Neural progenitor cell (in vitro differentiated cells): ENCODE data around the gene LTBP3. TPM values are rescaled to one million over a fixed set of nuclear protein-coding genes. Genes with fewer than 3 reads are reported as not detected.

Experiments used
- DNase-seq: peaks from one replicate; pipeline ENCODE4 v3.0.0-alpha.2; 2016; ENCODE audit warnings: low spot score
- H2AFZ ChIP-seq: fragments of 200-600 bp; sonication (generic); replicated peaks from 2 replicates; pipeline ENCODE4 v1.6.1; 2016; ENCODE audit warnings: antibody characterized with exemption
- H3F3A ChIP-seq: fragments of 200-600 bp; sonication (generic); 2 replicates; pipeline ENCODE4 v1.6.1; 2016; ENCODE audit warnings: antibody characterized with exemption, low read depth
- H3K27ac ChIP-seq: fragments of 200-600 bp; sonication (generic); 2 replicates; pipeline ENCODE4 v1.5.1; 2016; ENCODE audit warnings: mild to moderate bottlenecking
- H3K27me3 ChIP-seq: fragments of 200-600 bp; sonication (generic); 2 replicates; pipeline ENCODE4 v1.6.1; 2016; ENCODE audit warnings: mild to moderate bottlenecking, moderate library complexity
- H3K36me3 ChIP-seq: fragments of 200-600 bp; sonication (generic); 2 replicates; pipeline ENCODE4 v1.5.1; 2016
- H3K4me1 ChIP-seq: fragments of 200-600 bp; sonication (generic); 2 replicates; pipeline ENCODE4 v1.6.1; 2016; ENCODE audit warnings: mixed run types
- H3K4me2 ChIP-seq: fragments of 200-600 bp; sonication (generic); 2 replicates; pipeline ENCODE4 v1.6.1; 2016
- H3K4me3 ChIP-seq: fragments of 200-600 bp; sonication (generic); 2 replicates; pipeline ENCODE4 v1.5.1; 2016
- H3K79me2 ChIP-seq: fragments of 200-600 bp; sonication (generic); 2 replicates; pipeline ENCODE4 v1.6.1; 2016; ENCODE audit warnings: low read depth
- H3K9ac ChIP-seq: fragments of 200-600 bp; sonication (generic); 2 replicates; pipeline ENCODE4 v1.6.1; 2016
- H3K9me3 ChIP-seq: fragments of 200-600 bp; sonication (generic); 2 replicates; pipeline ENCODE4 v1.5.1; 2016; ENCODE audit warnings: low read depth
- H4K20me1 ChIP-seq: fragments of 200-600 bp; sonication (generic); 2 replicates; pipeline ENCODE4 v1.6.1; 2016; ENCODE audit warnings: low read depth
- H3K27ac Mint-ChIP-seq: 3 replicates; pipeline ENCODE4 v1.8.0; 2021; ENCODE audit warnings: mixed read lengths
- H3K27me3 Mint-ChIP-seq: 2 replicates; pipeline ENCODE4 v1.8.0; 2022; ENCODE audit warnings: low read depth, mild to moderate bottlenecking, inconsistent platforms, moderate library complexity, mixed read lengths; ENCODE audit not compliant: insufficient read depth
- H3K36me3 Mint-ChIP-seq: 3 replicates; pipeline ENCODE4 v1.8.0; 2021; ENCODE audit warnings: mixed read lengths
- H3K4me1 Mint-ChIP-seq: 3 replicates; pipeline ENCODE4 v1.8.0; 2021; ENCODE audit warnings: mixed read lengths
- H3K4me3 Mint-ChIP-seq: 3 replicates; pipeline ENCODE4 v1.8.0; 2021; ENCODE audit warnings: mild to moderate bottlenecking, moderate library complexity, mixed read lengths
- H3K9me3 Mint-ChIP-seq: 3 replicates; pipeline ENCODE4 v1.8.0; 2020; ENCODE audit warnings: mixed read lengths
- EZH2 ChIP-seq: fragments of 200-600 bp; sonication (generic); IDR thresholded peaks from 2 replicates; pipeline ENCODE4 v1.6.1; 2017; ENCODE audit warnings: antibody characterized with exemption, mild to moderate bottlenecking, moderate library complexity
- EZH2phosphoT487 ChIP-seq: fragments of 200-600 bp; sonication (generic); IDR thresholded peaks from 2 replicates; pipeline ENCODE4 v1.6.1; 2017; ENCODE audit warnings: antibody characterized with exemption
- total RNA-seq: library from RNA; depleted of rRNA; stranded (reverse); fragments of >200 nt; gene quantifications from 2 replicates; pipeline ENCODE4 v1.2.3, GENCODE V29; 2015; ENCODE audit warnings: low replicate concordance
- TF ChIP-seq, protein P1 (sequence below): fragments of 200-600 bp; sonication (generic); IDR thresholded peaks from 2 replicates; pipeline ENCODE4 v1.5.1; 2017; ENCODE audit warnings: antibody characterized with exemption, mild to moderate bottlenecking

LTBP3 gene
- total RNA-seq, 1 donor from 2014 or later, result 1.2 TPM

DNA sequence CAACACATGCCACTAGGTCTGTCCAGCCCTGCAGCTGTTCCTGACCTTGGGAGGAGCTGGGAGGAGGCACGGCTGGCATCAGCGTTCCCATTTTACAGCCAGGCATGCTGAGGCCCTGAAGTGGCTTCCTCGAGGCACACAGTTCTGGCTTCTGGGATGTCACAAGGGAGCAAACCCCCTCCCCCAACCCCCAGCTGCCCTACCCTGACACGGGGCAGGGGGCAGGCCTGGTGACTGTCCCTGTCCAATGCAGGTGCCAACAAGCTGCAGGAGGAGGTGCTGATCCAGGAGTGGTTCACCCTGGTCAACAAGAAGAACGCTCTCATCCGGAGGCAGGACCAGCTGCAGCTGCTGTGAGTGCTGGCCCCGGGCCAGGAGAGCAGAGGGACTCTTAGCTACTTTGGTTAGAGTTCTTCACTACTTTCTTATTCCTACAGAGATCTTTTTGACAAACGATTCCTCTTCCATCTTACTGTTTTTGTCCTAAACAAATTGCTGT lies 32.1 kb upstream of the LTBP3 start:
- H3F3A ChIP-seq, result peaks cover 52% of the 10 kb centered on the region
- Mint-ChIP-seq H3K4me1 (peaks cover 28% of the 10 kb centered on the region), H3K4me3 (peak overlapping the region; percentile 41), H3K27ac (no peak overlapping the region), H3K27me3 (peaks cover 32% of the 10 kb centered on the region), H3K9me3 (no peaks in the 10 kb centered on the region), H3K36me3 (peaks cover 2% of the 10 kb centered on the region)
- H3K27me3 ChIP-seq, result peaks cover 71% of the 10 kb centered on the region
- H3K79me2 ChIP-seq, result no peaks in the 10 kb centered on the region
- no peaks in the 10 kb centered on the region for H3K9me3 ChIP-seq
- TF ChIP-seq EZH2phosphoT487 (no peak), EZH2 (no peak)
- TF ChIP-seq, protein P1, sequence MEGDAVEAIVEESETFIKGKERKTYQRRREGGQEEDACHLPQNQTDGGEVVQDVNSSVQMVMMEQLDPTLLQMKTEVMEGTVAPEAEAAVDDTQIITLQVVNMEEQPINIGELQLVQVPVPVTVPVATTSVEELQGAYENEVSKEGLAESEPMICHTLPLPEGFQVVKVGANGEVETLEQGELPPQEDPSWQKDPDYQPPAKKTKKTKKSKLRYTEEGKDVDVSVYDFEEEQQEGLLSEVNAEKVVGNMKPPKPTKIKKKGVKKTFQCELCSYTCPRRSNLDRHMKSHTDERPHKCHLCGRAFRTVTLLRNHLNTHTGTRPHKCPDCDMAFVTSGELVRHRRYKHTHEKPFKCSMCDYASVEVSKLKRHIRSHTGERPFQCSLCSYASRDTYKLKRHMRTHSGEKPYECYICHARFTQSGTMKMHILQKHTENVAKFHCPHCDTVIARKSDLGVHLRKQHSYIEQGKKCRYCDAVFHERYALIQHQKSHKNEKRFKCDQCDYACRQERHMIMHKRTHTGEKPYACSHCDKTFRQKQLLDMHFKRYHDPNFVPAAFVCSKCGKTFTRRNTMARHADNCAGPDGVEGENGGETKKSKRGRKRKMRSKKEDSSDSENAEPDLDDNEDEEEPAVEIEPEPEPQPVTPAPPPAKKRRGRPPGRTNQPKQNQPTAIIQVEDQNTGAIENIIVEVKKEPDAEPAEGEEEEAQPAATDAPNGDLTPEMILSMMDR, result no peak
- no peaks in the 10 kb centered on the region for H3K36me3 ChIP-seq
- no peaks in the 10 kb centered on the region for H4K20me1 ChIP-seq
- no peak overlapping the region for H3K9ac ChIP-seq
- H3K27ac ChIP-seq, result no peak overlapping the region
- H3K4me3 ChIP-seq, result no peak overlapping the region
- DNase-seq, result no peak
- H3K4me2 ChIP-seq, result no peak overlapping the region
- no peak overlapping the region for H2AFZ ChIP-seq
- H3K4me1 ChIP-seq, result peaks cover 14% of the 10 kb centered on the region

DNA sequence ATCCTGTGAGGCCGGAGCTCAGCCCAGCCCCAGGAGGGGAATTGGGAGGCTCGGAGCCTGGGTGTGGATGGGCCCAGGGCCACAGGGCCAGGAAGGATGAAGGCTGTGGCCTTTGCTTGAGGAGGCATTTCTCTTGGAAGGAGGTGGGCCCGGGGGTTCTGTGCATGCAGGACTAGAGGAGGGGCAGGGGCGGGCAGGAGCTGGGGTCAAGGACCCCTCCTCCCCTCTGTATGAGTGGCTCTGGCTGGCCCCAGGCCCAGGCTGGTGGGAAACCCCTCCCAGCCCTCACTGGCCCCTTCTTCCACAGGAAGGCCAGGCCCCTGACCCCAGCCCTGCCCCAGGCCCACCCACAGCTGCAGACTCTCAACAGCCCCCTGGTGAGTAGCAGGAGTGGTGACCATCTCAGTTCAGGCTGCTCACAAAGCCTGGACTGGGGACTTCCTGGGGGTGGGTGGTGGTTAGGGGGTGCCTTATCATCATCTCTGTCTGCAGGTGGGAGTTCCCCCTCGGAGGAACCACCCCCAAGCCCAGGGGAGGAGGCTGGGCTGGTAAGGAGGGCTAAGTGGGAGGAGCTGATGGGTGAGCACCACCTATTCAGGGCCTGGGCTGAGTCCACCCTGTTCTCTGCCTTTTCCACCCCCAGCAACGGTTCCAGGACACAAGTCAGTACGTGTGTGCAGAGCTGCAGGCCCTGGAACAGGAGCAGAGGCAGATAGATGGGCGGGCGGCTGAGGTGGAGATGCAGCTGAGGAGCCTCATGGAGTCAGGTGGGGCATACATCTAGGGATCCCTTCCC lies 31.5 kb upstream of the LTBP3 start:
- DNase-seq, result no peak
- peak overlapping the region; percentile 71 for H3K4me3 Mint-ChIP-seq

DNA sequence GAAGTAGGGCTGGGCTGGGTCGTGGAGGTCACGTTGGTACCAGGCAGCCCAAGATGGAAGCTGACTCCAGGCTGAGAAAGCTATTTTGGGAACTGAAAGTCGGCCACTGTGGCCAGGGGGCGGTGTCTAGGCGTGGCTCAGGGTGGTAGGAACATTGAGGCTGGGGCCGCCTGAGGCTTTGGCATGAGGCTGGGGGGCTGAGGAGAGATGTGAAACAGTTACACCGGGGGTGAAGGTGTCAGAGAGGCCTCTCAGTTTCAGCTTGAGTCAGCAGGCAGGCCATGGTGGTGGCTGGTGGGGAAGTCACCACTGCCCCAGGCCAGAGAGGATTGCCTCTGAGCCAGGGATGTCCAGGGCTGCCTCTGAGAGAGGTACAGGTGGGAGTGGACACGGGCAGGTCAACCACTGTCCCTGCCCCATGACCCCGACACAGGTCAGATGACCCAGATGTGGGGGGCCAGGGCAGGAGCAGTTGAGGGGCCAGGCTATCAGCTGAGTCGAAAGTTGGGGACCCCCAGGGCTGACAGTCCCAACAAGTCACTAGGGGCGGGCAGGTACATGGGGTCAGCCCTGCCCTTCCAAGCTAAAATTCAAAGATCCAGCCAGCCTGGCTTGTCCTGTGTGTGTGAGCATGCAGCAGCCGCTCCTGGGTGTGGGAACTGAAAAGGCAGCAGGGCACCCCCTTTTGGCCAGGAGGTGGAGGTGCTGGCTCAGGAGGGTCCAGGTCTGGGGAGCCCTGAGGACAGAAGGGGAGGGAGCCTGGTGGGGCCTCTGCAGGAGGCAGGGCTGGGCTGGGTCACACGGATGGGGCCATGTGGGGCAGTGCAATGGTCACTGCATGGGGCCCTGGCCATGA lies 30.3 kb upstream of the LTBP3 start:
- Mint-ChIP-seq H3K4me3 (peak overlapping the region; percentile 71), H3K27me3 (peaks cover 25% of the 10 kb centered on the region), H3K4me1 (peaks cover 37% of the 10 kb centered on the region), H3K27ac (no peak overlapping the region), H3K36me3 (peaks cover 2% of the 10 kb centered on the region), H3K9me3 (no peaks in the 10 kb centered on the region)
- Histone ChIP-seq H4K20me1 (no peaks in the 10 kb centered on the region), H3K27me3 (peaks cover 80% of the 10 kb centered on the region), H3K4me1 (peaks cover 14% of the 10 kb centered on the region), H3K9me3 (no peaks in the 10 kb centered on the region), H3K4me2 (no peak overlapping the region), H3K9ac (no peak overlapping the region), H3K27ac (no peak overlapping the region), H3K79me2 (no peaks in the 10 kb centered on the region), H3K36me3 (no peaks in the 10 kb centered on the region), H3K4me3 (no peak overlapping the region), H2AFZ (no peak overlapping the region), H3F3A (peaks cover 49% of the 10 kb centered on the region)
- peak; percentile 76 for DNase-seq
- TF ChIP-seq EZH2phosphoT487, result no peak
- TF ChIP-seq, protein P1, result peak; percentile 62
- no peak for TF ChIP-seq EZH2

More for the DNA sequence above, 31.5 kb upstream of the LTBP3 start:
- peaks cover 32% of the 10 kb centered on the region for H3K27me3 Mint-ChIP-seq
- Histone ChIP-seq H3K4me3 (no peak overlapping the region), H3K36me3 (no peaks in the 10 kb centered on the region), H3K9ac (no peak overlapping the region), H3K27ac (no peak overlapping the region), H4K20me1 (no peaks in the 10 kb centered on the region), H3K9me3 (no peaks in the 10 kb centered on the region), H3K79me2 (no peaks in the 10 kb centered on the region), H3F3A (peaks cover 52% of the 10 kb centered on the region), H2AFZ (no peak overlapping the region), H3K4me1 (peaks cover 14% of the 10 kb centered on the region), H3K4me2 (no peak overlapping the region), H3K27me3 (peaks cover 78% of the 10 kb centered on the region)
- peaks cover 28% of the 10 kb centered on the region for H3K4me1 Mint-ChIP-seq
- H3K36me3 Mint-ChIP-seq, result peaks cover 2% of the 10 kb centered on the region
- H3K27ac Mint-ChIP-seq, result peak overlapping the region; percentile 86
- H3K9me3 Mint-ChIP-seq, result no peaks in the 10 kb centered on the region
- TF ChIP-seq EZH2phosphoT487 (no peak), EZH2 (no peak)
- TF ChIP-seq, protein P1, result no peak
